ENCODE data around the gene UBE2D2. TPM values are rescaled to one million over a fixed set of nuclear protein-coding genes. Genes with fewer than 3 reads are reported as not detected.
"Not testable (repeated sequence)": the region's sequence is repeated elsewhere in the genome, so short reads cannot be mapped to it uniquely, and the experiment has no call there.

Gene UBE2D2
- total RNA-seq, 1 experiment from 2014 or later = 222 TPM

- ATAC-seq; intact Hi-C loops (cut with micrococcal nuclease; ENCODE audit: unreplicated experiment); BruUV-seq (replicated peaks); in situ Hi-C loops (cut with HindIII; ENCODE audit: low pct_unique_long_range_greater_than_20kb, low sequenced_read_pairs); H3K27me3 ChIP-seq (ENCODE audit: control insufficient read depth, insufficient read depth, low read length); H3K4me3 ChIP-seq (ENCODE audit: low read depth in 2 of 2, low read length in 2 of 2); H3K36me3 ChIP-seq (ENCODE audit: control insufficient read depth, insufficient read depth, low read length); H3K9me3 ChIP-seq (ENCODE audit: control insufficient read depth, insufficient read depth, low read depth, low read length); H3K27ac ChIP-seq (ENCODE audit: low read length); DNase-seq (ENCODE audit: low read depth, low spot score); H3K4me1 ChIP-seq (ENCODE audit: control insufficient read depth, insufficient read depth, low read length); CTCF ChIA-PET: not testable (repeated sequence)
- POLR2A ChIA-PET = interaction anchor here (0.6 kb wide), 1 partner anchor 24 kb away, joined by 3 read pairs; no protein-coding TSS in a partner anchor
These were observed 33.2 kb upstream of the UBE2D2 start for GRCh38 chr5:139527896-139528467.

- H3K9me3 ChIP-seq (ENCODE audit: control insufficient read depth, insufficient read depth, low read depth, low read length); intact Hi-C loops (cut with micrococcal nuclease; ENCODE audit: unreplicated experiment); H3K27me3 ChIP-seq (ENCODE audit: control insufficient read depth, insufficient read depth, low read length); CTCF ChIA-PET; in situ Hi-C loops (cut with HindIII; ENCODE audit: low pct_unique_long_range_greater_than_20kb, low sequenced_read_pairs); DNase-seq (ENCODE audit: low read depth, low spot score); H3K4me1 ChIP-seq (ENCODE audit: control insufficient read depth, insufficient read depth, low read length); H3K4me3 ChIP-seq (ENCODE audit: low read depth in 2 of 2, low read length in 2 of 2); POLR2A ChIA-PET; H3K36me3 ChIP-seq (ENCODE audit: control insufficient read depth, insufficient read depth, low read length); ATAC-seq; H3K27ac ChIP-seq (ENCODE audit: low read length); BruUV-seq (replicated peaks): not testable (repeated sequence)
These were observed 32.4 kb upstream of the UBE2D2 start for GRCh38 chr5:139528695-139529094.

DNA sequence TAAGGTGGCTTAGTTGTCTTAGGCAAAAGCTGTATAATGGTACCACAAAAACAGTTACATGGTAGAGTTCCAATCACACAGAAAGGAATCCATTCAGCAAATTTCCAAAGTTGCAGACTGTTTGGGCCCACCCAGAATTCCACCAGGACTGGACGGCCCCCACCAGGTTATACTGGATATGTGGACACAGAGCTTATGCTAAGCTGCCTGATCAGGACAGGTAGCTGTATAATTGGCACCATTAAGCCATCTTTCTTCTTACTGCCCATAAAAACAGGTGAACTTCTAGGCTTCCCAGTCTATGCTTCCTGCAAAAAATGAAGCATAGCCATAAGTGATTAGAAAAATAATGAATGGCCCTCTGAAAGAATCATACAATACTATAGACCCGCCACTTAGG, 31.1 kb upstream of the UBE2D2 start:
- POLR2A ChIA-PET; BruUV-seq (replicated peaks): not testable (repeated sequence)

GRCh38 chr5:139531772-139532169, 29.4 kb upstream of the UBE2D2 start:
- H3K4me3 ChIP-seq (ENCODE audit: low read depth in 2 of 2, low read length in 2 of 2) = no peak overlapping the region
- intact Hi-C loops (cut with micrococcal nuclease; ENCODE audit: unreplicated experiment) (no loop called here), in situ Hi-C loops (cut with HindIII; ENCODE audit: low pct_unique_long_range_greater_than_20kb, low sequenced_read_pairs) (no loop called here)
- H3K4me1 ChIP-seq (ENCODE audit: control insufficient read depth, insufficient read depth, low read length) = no peaks in the 10 kb centered on the region
- TF ChIP-seq CTCF (IDR thresholded peaks at IDR 0.05) (no peak), TCF7L2 (IDR thresholded peaks at IDR 0.05; ENCODE audit: low read depth, low read length) (no peak), POLR2AphosphoS5 (IDR thresholded peaks at IDR 0.05; ENCODE audit: low read depth, low read length) (no peak), SIN3A (IDR thresholded peaks at IDR 0.05; ENCODE audit: borderline replicate concordance, insufficient read depth, low read depth, low read length) (no peak)
- TF ChIP-seq, protein P1, sequence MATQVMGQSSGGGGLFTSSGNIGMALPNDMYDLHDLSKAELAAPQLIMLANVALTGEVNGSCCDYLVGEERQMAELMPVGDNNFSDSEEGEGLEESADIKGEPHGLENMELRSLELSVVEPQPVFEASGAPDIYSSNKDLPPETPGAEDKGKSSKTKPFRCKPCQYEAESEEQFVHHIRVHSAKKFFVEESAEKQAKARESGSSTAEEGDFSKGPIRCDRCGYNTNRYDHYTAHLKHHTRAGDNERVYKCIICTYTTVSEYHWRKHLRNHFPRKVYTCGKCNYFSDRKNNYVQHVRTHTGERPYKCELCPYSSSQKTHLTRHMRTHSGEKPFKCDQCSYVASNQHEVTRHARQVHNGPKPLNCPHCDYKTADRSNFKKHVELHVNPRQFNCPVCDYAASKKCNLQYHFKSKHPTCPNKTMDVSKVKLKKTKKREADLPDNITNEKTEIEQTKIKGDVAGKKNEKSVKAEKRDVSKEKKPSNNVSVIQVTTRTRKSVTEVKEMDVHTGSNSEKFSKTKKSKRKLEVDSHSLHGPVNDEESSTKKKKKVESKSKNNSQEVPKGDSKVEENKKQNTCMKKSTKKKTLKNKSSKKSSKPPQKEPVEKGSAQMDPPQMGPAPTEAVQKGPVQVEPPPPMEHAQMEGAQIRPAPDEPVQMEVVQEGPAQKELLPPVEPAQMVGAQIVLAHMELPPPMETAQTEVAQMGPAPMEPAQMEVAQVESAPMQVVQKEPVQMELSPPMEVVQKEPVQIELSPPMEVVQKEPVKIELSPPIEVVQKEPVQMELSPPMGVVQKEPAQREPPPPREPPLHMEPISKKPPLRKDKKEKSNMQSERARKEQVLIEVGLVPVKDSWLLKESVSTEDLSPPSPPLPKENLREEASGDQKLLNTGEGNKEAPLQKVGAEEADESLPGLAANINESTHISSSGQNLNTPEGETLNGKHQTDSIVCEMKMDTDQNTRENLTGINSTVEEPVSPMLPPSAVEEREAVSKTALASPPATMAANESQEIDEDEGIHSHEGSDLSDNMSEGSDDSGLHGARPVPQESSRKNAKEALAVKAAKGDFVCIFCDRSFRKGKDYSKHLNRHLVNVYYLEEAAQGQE (IDR thresholded peaks at IDR 0.05; ENCODE audit: insufficient read depth in 1 of 2, low read depth in 2 of 2, low read length in 1 of 2) = no peak
- no peaks in the 10 kb centered on the region for H3K36me3 ChIP-seq (ENCODE audit: control insufficient read depth, insufficient read depth, low read length)
- ATAC-seq (no peak), DNase-seq (ENCODE audit: low read depth, low spot score) (no peak)
- no peaks in the 10 kb centered on the region for H3K9me3 ChIP-seq (ENCODE audit: control insufficient read depth, insufficient read depth, low read depth, low read length)
- CTCF ChIA-PET = no interaction called here
- no peaks in the 10 kb centered on the region for H3K27me3 ChIP-seq (ENCODE audit: control insufficient read depth, insufficient read depth, low read length)
- no peak overlapping the region for H3K27ac ChIP-seq (ENCODE audit: low read length)
- BruUV-seq (replicated peaks) = no TSS peak
- POLR2A ChIA-PET = no interaction called here

More for the DNA sequence above, 31.1 kb upstream of the UBE2D2 start:
- CTCF ChIA-PET; intact Hi-C loops (cut with micrococcal nuclease; ENCODE audit: unreplicated experiment); H3K27ac ChIP-seq (ENCODE audit: low read length); DNase-seq (ENCODE audit: low read depth, low spot score); in situ Hi-C loops (cut with HindIII; ENCODE audit: low pct_unique_long_range_greater_than_20kb, low sequenced_read_pairs); H3K27me3 ChIP-seq (ENCODE audit: control insufficient read depth, insufficient read depth, low read length); H3K36me3 ChIP-seq (ENCODE audit: control insufficient read depth, insufficient read depth, low read length); H3K9me3 ChIP-seq (ENCODE audit: control insufficient read depth, insufficient read depth, low read depth, low read length); H3K4me3 ChIP-seq (ENCODE audit: low read depth in 2 of 2, low read length in 2 of 2); H3K4me1 ChIP-seq (ENCODE audit: control insufficient read depth, insufficient read depth, low read length); ATAC-seq: not testable (repeated sequence)
